HepG2 (cell line): ENCODE results near the gene C21orf91. TPM values are rescaled to one million over a fixed set of nuclear protein-coding genes. Genes with fewer than 3 reads are reported as not detected.

ENCODE experiments used
- AGO1 ChIP-seq: fragments of 200-400 bp; formaldehyde crosslinking; IDR thresholded peaks from 2 replicates; pipeline ENCODE4 v1.6.1; 2017; ENCODE audit warnings: mild to moderate bottlenecking, low read depth, low read length, moderate library complexity; ENCODE audit not compliant: poor library complexity, severe bottlenecking
- AKAP8 ChIP-seq: sonication (generic); formaldehyde crosslinking; IDR thresholded peaks from 2 replicates; pipeline ENCODE4 v1.5.1; 2020; ENCODE audit warnings: mild to moderate bottlenecking, missing genetic modification reagents
- CBX2 ChIP-seq, 2 experiments: fragments of 200-600 bp in 1 of 2; sonication (generic); formaldehyde crosslinking in 1 of 2; IDR thresholded peaks; 2 replicates each; pipeline versions ENCODE4 v1.7.0 to v1.8.1; 2018 to 2022; ENCODE audit warnings: low read depth in 2 of 2, low read length in 1 of 2, mild to moderate bottlenecking in 1 of 2, missing genetic modification reagents in 1 of 2
- HBP1 ChIP-seq: IDR thresholded peaks from 2 replicates; pipeline ENCODE4 v1.6.1; 2016; ENCODE audit warnings: low read depth, control low read depth
- HHEX ChIP-seq: IDR thresholded peaks from 2 replicates; pipeline ENCODE4 v1.6.1; 2016; ENCODE audit warnings: control low read depth
- HNF1A ChIP-seq, 2 experiments: sonication (generic) in 1 of 2; formaldehyde crosslinking in 1 of 2; IDR thresholded peaks; 2 replicates each; pipeline versions ENCODE4 v1.4.0 to v1.6.1; 2016 to 2020; ENCODE audit warnings: borderline replicate concordance in 1 of 2, low read depth in 1 of 2, mild to moderate bottlenecking in 1 of 2, missing genetic modification reagents in 1 of 2
- HNRNPUL1 ChIP-seq: fragments of 200-400 bp; formaldehyde crosslinking; IDR thresholded peaks from 2 replicates; pipeline ENCODE4 v1.6.1; 2017; ENCODE audit warnings: low read depth, mild to moderate bottlenecking, low read length, moderate library complexity
- IRF2 ChIP-seq: IDR thresholded peaks from 2 replicates; pipeline ENCODE4 v1.6.1; 2018; ENCODE audit warnings: missing genetic modification reagents, missing compliant biosample characterization
- KLF16 ChIP-seq, 2 experiments: sonication (generic) in 1 of 2; formaldehyde crosslinking in 1 of 2; IDR thresholded peaks; 2 replicates each; pipeline versions ENCODE4 v1.6.1 to v1.8.0; 2016 to 2023; ENCODE audit warnings: missing genetic modification reagents in 2 of 2, missing compliant biosample characterization in 1 of 2
- MEIS1 ChIP-seq: sonication (generic); formaldehyde crosslinking; IDR thresholded peaks from 2 replicates; pipeline ENCODE4 v1.9.0; 2021; ENCODE audit warnings: mild to moderate bottlenecking, missing genetic modification reagents, moderate library complexity, borderline replicate concordance
- POLR2AphosphoS5 ChIP-seq: IDR thresholded peaks from 2 replicates; pipeline ENCODE4 v1.6.1; 2012; ENCODE audit warnings: low read depth, low read length
- YEATS2 ChIP-seq: sonication (generic); formaldehyde crosslinking; IDR thresholded peaks from 2 replicates; pipeline ENCODE4 v1.4.0; 2020; ENCODE audit warnings: missing genetic modification reagents, borderline replicate concordance
- ZKSCAN8 ChIP-seq: IDR thresholded peaks from 2 replicates; pipeline ENCODE4 v1.6.1; 2016; ENCODE audit warnings: borderline replicate concordance, missing genetic modification reagents, missing compliant biosample characterization
- ZNF275 ChIP-seq: sonication (generic); formaldehyde crosslinking; IDR thresholded peaks from 2 replicates; pipeline ENCODE4 v1.8.0; 2022; ENCODE audit warnings: missing genetic modification reagents, mild to moderate bottlenecking, inconsistent platforms, borderline replicate concordance
- ZNF510 ChIP-seq: sonication (generic); formaldehyde crosslinking; IDR thresholded peaks from 2 replicates; pipeline ENCODE4 v1.4.0; 2020; ENCODE audit warnings: low read depth, mild to moderate bottlenecking, missing genetic modification reagents
- ZNF609 ChIP-seq: sonication (generic); formaldehyde crosslinking; IDR thresholded peaks from 2 replicates; pipeline ENCODE4 v1.4.0; 2020; ENCODE audit warnings: mild to moderate bottlenecking, missing genetic modification reagents, borderline replicate concordance
- ZNF7 ChIP-seq: IDR thresholded peaks from 2 replicates; pipeline ENCODE4 v1.6.1; 2016; ENCODE audit warnings: missing biosample characterization, missing genetic modification reagents
- ZNF749 ChIP-seq: sonication (generic); formaldehyde crosslinking; IDR thresholded peaks from 2 replicates; pipeline ENCODE4 v1.8.0; 2022; ENCODE audit warnings: mild to moderate bottlenecking, missing genetic modification reagents, moderate library complexity, borderline replicate concordance
- polyA plus RNA-seq, 8 experiments: library from polyadenylated mRNA; depleted of rRNA in 3 of 8; stranded (reverse) in 7 of 8; unstranded in 1 of 8; fragments of >200 nt; fragmentation: Illumina TruSeq in 4 of 8; extraction: Trizol in 4 of 8; gene quantifications; 2 replicates each; pipeline versions ENCODE4 v1.2.1 to v1.2.3, GENCODE V29; 2011 to 2016; ENCODE audit warnings: low read depth in 4 of 8, missing spikeins in 1 of 8, mixed read lengths in 1 of 8; ENCODE audit not compliant: insufficient read depth in 1 of 8
- total RNA-seq, 5 experiments: library from RNA; depleted of rRNA; stranded (reverse); fragments of >200 nt; fragmentation: Illumina TruSeq; extraction: Trizol; gene quantifications; 2 replicates each; pipeline ENCODE4 v1.2.3, GENCODE V29; 2016; ENCODE audit warnings: low read depth in 1 of 5

The C21orf91 gene
- total and polyA plus RNA-seq, 2 of the 13 experiments (the other 11 are each of a cell fraction or from before 2014, with no cell fraction given): 2.9 to 7.8 TPM

- no peak for TF ChIP-seq ZNF609 (CRISPR knock-in tag)
- no peak for TF ChIP-seq HHEX (CRISPR knock-in tag)
- TF ChIP-seq ZNF749 (CRISPR knock-in tag): no peak
- TF ChIP-seq ZNF275 (CRISPR knock-in tag): no peak
- TF ChIP-seq ZNF510 (CRISPR knock-in tag): no peak
- no peak for TF ChIP-seq AGO1
- no peak for TF ChIP-seq CBX2 (IDR thresholded peaks at IDR 0.05; ENCODE audit: low read depth, low read length)
- TF ChIP-seq CBX2 (CRISPR knock-in tag; IDR thresholded peaks at IDR 0.05; ENCODE audit: low read depth): no peak
- no peak for TF ChIP-seq IRF2 (CRISPR knock-in tag)
- no peak for TF ChIP-seq AKAP8 (CRISPR knock-in tag)
- TF ChIP-seq ZNF7 (CRISPR knock-in tag): no peak
- no peak for TF ChIP-seq POLR2AphosphoS5
- no peak for TF ChIP-seq HBP1 (CRISPR knock-in tag)
- no peak for TF ChIP-seq YEATS2
- TF ChIP-seq ZKSCAN8 (CRISPR knock-in tag): no peak
- no peak for TF ChIP-seq HNRNPUL1
- TF ChIP-seq MEIS1 (CRISPR knock-in tag): no peak
- TF ChIP-seq HNF1A (IDR thresholded peaks at IDR 0.05; ENCODE audit: low read depth): no peak
- TF ChIP-seq HNF1A (CRISPR knock-in tag; IDR thresholded peaks at IDR 0.05; ENCODE audit: borderline replicate concordance): no peak
- TF ChIP-seq KLF16 (CRISPR knock-in tag; IDR thresholded peaks at IDR 0.05): no peak
Observed at GRCh38 chr21:17796503-17796902, 22.7 kb downstream of the C21orf91 start (continued).
